Measurements from ENCODE around the gene PTPRR.

DNA sequence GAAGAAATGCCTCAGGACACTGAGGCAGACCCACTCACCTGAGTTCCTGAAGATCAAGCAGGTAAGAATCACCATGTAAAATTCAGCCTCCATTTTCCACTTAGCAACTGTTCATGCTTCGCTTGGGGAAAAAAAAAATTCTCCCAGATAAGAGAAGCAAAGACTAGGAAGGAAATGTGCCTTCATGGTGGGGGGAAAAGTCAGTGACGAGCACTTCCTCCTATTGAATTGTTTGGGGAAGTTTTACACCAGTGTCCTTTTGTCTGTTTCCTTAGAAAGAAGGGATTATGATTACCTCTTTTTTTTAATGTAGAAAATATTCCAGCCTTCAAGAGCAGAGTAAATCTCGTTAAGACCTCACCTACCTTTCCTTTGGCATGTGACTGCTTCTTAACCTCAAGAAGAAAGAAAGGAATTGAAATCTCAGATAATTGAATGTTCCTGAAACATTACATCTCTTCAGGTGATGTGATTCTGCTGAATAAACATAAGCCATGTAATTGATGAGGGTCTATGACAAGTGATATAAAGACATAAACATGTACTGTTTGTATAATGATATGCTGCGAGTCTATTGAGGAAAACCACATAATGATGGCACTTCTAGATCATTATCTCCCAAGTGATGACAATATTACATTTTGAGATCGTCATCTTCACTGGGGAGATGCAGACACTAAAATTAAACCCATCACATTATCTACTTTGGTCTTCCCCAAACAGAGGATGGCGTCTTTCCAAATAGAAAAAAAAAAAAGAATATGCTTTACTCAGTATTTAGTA is 283.0 kb downstream of the PTPRR start, which contains the start of gene PTPRB:
- TF ChIP-seq, protein P1, sequence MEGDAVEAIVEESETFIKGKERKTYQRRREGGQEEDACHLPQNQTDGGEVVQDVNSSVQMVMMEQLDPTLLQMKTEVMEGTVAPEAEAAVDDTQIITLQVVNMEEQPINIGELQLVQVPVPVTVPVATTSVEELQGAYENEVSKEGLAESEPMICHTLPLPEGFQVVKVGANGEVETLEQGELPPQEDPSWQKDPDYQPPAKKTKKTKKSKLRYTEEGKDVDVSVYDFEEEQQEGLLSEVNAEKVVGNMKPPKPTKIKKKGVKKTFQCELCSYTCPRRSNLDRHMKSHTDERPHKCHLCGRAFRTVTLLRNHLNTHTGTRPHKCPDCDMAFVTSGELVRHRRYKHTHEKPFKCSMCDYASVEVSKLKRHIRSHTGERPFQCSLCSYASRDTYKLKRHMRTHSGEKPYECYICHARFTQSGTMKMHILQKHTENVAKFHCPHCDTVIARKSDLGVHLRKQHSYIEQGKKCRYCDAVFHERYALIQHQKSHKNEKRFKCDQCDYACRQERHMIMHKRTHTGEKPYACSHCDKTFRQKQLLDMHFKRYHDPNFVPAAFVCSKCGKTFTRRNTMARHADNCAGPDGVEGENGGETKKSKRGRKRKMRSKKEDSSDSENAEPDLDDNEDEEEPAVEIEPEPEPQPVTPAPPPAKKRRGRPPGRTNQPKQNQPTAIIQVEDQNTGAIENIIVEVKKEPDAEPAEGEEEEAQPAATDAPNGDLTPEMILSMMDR (IDR thresholded peaks at IDR 0.05): no peak
- TF ChIP-seq MAZ (IDR thresholded peaks at IDR 0.05; ENCODE audit: borderline replicate concordance, low read depth, low read length) (no peak), SMC3 (IDR thresholded peaks at IDR 0.05) (no peak), CBX2 (IDR thresholded peaks at IDR 0.05; ENCODE audit: borderline replicate concordance, low read depth) (no peak), CHD4 (IDR thresholded peaks at IDR 0.05; ENCODE audit: borderline replicate concordance) (no peak), ZNF302 (CRISPR knock-in tag; IDR thresholded peaks at IDR 0.05) (no peak), RFX5 (IDR thresholded peaks at IDR 0.05) (no peak), RAD21 (conservative IDR thresholded peaks at IDR 0.05 in 1 of 2, IDR thresholded peaks at IDR 0.05 in 1 of 2) (no peak), RARB (CRISPR knock-in tag; IDR thresholded peaks at IDR 0.05) (no peak), FOSL2 (IDR thresholded peaks at IDR 0.05) (no peak), FOSL2 (CRISPR knock-in tag; IDR thresholded peaks at IDR 0.05) (no peak)
- TF ChIP-seq, protein P2, sequence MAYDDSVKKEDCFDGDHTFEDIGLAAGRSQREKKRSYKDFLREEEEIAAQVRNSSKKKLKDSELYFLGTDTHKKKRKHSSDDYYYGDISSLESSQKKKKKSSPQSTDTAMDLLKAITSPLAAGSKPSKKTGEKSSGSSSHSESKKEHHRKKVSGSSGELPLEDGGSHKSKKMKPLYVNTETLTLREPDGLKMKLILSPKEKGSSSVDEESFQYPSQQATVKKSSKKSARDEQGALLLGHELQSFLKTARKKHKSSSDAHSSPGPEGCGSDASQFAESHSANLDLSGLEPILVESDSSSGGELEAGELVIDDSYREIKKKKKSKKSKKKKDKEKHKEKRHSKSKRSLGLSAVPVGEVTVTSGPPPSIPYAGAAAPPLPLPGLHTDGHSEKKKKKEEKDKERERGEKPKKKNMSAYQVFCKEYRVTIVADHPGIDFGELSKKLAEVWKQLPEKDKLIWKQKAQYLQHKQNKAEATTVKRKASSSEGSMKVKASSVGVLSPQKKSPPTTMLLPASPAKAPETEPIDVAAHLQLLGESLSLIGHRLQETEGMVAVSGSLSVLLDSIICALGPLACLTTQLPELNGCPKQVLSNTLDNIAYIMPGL (CRISPR knock-in tag; IDR thresholded peaks at IDR 0.05; ENCODE audit: borderline replicate concordance): no peak
- TF ChIP-seq, protein P3, sequence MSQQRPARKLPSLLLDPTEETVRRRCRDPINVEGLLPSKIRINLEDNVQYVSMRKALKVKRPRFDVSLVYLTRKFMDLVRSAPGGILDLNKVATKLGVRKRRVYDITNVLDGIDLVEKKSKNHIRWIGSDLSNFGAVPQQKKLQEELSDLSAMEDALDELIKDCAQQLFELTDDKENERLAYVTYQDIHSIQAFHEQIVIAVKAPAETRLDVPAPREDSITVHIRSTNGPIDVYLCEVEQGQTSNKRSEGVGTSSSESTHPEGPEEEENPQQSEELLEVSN (IDR thresholded peaks at IDR 0.05; ENCODE audit: borderline replicate concordance, low read depth): no peak
- TF ChIP-seq, protein P4, sequence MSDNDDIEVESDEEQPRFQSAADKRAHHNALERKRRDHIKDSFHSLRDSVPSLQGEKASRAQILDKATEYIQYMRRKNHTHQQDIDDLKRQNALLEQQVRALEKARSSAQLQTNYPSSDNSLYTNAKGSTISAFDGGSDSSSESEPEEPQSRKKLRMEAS (IDR thresholded peaks at IDR 0.05): no peak
